ENCODE results near the gene UBE3C.

DNA sequence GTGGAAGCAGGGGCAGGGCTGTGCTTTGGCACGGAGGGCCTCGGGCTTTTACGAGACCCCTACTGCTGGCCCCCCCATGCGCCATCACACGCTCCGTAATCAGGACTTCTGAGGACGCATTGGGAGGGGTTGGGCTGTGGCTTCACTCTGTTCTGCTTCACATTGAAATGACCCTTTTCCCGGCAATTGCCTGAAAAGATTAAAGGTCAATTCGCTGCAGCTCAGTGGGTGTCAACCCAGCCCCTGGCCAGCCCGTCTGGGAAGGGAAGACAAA, 41.7 kb upstream of the UBE3C start:
- TF ChIP-seq POLR2A (IDR thresholded peaks at IDR 0.05; ENCODE audit: extremely low read depth, insufficient read length) (no peak), CTCF (IDR thresholded peaks at IDR 0.05; ENCODE audit: low read depth, low read length) (no peak), MYC (IDR thresholded peaks at IDR 0.05; ENCODE audit: low read depth, low read length) (no peak), MAX (IDR thresholded peaks at IDR 0.05; ENCODE audit: low read depth, low read length) (no peak)
